Iris pigment epithelial cell (primary cell): ENCODE results near the gene CCDC88C.
A peak's percentile ranks its signal among the peaks of the same experiment; 100 is the strongest.

Source experiments
- DNase-seq: peaks from one replicate; pipeline ENCODE4 v3.0.0-alpha.2; 2011; ENCODE audit warnings: low read depth

CCDC88C gene

DNA sequence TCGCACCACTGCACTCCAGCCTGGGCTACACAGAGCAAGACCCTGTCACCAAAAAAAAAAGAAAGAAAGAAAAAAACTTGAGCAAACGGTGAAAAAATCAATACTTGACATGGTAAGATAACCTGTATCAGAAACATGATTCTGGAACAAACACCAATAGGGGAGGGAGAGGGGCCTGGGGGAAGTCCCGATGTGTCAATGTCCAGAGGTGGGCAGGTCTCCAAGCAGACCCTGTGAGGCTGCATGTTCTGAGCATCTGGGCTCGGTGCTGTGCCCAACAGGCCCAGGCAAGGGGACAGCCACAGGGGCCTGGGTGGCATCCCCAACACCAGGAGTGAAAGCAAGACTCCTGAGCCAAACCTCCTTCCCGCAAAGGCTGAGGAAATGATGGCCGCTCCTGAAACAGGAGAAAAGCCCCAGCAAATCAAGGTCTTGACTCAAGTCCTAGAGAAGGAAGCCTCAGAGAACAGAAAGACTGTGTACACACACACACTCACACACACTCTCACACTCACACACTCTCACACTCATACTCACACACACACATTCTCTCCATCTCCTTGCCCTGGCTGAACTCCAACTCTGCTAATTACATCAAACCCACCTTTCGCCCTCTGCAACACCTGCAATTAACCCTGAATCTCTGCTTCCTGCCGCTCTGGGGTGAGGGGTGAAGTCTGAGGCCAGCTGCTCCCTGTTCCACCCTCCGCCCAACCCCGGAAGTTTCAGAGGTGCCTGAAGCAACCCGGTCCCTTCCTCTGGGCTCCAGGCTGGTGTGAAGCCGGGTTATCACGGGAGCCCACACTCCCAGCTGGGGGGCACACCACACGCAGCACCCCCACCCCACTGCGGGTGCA lies 20.4 kb downstream of the CCDC88C start:
- DNase-seq: no peak

DNA sequence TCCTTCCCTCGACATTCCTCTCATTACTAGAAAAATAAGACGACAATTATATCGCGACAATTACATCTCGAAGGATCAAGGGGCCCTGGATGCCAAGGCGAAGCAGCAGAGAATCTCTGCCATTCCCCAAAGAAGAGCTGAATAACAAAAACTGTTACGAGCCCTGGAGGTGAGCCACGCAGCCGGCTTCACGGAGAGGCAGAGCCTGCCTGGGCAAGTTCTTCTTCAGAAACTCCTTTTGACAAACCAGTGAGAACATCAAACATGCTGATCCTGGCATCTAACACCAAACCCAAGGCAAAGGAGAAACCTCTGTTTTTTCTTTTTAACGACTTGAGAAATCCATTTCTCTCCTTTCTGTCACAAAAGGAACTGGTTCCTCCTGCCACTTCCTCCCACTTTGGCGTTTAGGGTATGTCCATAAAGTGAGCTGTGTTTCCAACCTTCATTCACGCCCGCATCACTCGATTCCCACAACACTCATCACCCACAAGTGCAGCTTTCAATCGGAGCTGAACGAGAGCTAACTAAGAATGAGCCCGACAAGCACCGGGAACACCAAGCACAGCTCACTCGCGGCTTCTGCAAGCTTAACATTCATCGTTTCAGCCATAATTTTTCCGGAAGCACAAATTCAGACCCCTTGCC lies 21.5 kb downstream of the CCDC88C start:
- no peak for DNase-seq

DNA sequence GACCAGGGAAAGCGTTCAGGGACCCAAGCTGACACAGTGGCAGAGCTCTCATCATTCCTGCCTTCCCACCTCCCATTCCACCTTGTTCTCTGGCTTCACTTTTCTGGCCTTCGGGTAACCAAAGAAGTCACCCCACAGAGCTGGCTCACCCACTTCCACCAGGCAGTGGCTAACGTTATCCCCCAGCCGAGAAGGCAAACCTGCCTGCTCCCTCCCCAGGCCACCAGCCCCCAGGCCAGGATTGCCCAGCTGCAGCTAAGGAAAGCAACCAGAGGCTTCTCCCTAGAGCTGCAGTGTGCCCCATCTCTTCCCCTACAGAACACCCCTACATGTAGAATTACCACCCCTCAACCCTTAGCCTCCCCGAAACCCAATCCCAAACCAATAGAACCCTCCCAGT lies 22.2 kb downstream of the CCDC88C start:
- no peak for DNase-seq

DNA sequence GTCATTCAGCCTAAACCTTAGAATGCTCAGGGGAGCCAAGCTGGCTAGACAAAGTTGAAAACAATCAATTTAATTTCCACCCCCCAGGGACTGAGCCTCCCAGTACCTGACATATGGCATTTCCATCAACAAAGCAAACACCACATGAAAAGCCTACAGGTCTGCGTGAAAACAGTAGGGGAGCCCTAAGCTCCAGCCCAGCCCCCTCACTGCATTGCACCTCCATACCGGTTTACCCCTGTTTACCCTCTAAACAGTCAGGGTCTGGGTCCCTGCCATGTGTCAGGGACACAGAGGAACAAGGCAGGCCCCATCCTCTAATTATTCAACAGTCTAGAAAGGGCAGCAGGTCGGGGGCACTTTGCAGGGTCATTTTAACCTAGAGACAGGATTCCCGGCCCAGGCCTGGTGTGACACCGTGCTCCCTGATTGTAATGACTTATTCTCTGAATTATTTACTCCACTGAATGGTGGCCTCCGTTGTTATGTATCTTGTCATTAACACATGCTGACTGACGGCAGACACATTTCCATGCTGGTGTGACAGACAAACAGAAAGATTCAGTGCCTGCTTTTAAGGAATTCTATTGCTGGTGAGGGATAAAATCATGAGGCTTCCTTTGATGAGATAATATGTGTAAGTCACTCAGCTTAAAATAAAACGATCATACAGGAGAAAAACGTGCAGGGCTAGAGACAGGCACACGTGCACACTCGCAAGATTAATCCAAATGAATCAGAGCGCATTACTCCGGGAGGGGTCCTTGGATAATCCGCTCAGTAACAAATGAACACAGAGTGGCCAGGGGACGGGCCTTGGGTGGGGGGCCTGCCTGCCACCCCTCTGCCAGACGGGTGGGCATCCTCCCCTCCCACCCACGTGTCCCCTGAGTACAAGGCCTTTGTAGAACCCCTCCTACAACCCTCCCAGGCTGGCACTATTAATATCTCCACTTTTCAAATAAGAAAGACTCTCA lies 23.2 kb downstream of the CCDC88C start:
- no peak for DNase-seq

DNA sequence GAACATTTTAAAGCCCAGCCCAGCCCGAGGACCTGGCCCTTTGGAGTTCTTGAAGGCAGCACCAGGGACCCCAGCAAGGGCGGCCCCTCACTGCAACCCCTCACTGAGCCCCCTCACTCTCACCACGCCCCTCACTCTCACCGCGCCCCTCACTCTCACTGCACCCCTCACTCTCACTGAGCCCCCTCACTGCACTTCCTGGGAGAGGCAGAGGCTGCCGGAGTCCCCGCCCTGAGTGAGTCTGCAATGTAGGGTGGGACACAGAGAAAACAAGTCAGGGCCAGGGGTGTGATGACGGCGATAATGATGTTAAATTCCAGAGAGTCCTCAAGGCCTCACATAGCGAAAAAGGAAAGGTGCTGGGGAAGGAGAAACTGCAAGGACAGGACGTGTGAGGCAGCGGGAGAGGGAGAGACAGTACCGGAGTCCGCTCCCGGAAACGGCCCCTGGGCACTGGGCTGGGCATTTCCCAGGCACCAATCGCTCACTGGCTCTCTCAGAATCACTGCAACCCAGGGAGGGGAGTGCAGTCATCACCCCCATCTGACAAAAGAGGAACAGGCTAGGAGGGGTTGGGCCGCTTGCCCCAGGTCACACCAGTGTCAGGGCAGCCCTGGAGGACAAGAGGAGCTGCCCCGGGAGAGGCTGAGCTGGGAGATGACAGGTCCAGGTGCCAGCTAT lies 24.9 kb downstream of the CCDC88C start:
- DNase-seq: no peak

DNA sequence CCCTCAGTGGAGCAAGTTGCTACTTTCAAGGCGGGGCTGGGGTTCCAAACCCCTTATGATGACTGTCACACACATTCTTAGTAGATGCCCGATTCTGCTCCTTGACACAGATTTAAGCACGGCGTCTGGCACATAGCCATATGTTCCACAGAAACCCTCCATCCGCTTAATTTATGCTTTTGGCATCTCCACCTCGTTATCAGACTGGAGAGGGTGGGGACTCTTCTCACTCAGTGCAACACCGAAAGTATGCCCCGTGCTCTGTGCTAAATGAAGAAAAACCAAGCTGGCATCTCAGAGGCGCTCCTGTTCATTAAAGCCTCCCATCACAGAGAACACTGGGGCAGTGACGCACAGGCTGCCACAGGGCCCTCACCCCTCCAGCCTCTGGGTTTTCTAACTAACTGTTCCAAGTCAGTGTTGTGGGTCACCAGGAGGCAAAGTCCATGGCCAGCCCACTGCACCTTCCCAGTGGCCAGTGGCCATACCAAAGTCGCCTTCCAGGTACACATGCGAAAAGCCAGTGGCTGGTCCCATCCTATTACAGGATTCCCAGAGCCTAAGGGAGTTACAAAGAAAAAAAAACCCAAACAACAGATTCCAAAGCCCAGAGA lies 27.3 kb downstream of the CCDC88C start:
- DNase-seq: no peak

DNA sequence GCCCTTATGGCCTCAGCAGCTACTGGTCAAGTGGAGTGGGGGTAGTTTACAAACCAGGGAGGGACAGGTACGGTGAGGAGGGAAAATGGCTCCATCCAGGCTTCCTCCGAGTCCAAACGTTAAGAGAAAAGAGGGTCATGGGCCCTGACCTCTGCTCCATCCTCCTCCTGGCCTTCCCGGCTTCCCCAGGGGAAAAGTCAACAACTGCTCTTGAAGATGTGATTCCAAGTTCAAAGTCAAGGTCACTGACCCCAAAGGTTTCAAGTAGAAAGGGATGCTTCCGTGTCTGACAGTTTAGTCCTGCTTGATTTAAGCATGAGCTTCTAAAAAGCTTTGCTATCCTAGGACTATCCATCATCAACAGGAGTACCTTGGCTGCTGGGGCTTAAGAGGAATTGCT lies 28.5 kb downstream of the CCDC88C start:
- DNase-seq: no peak

DNA sequence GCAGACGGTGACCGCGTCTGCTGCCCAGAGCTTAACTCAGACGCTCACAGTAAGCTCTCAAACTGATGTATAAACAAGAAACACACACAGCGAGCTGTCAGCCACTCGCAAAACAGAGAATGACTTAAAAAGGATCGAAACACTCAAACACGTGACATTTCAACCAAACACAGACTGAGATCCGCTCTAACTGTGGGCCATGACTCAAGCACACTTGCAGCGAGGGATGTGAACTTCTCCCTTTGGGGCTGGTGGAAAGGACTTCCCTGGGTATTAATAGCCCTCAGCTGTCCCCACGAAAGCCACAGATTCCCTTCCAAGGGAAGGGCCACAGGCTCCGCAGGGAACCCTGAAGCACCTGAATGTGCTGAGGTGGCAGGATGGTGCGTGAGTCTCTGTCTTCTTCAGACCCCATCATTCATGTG lies 29.1 kb downstream of the CCDC88C start:
- DNase-seq: peak; percentile 52

DNA sequence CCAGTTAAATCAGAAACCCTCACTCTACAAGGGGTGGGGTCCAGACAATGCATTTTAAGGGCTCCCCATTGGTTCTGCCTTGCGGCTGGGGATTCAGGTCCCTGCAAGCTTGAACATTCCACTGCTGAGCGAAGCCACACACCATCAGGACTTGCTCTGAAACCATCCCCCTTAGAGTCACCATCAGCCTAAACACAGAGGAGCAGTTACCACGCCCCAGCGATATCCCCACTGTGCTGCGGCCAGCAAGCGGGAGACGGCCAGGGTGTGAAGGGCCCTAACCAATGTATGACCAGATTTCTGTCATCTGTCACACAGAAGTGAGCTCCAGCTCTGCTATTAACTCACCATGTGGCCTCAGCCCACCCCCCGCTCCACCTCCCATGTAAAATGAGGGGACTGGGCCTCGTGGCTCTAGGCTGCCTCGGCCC lies 29.7 kb downstream of the CCDC88C start:
- DNase-seq: no peak

DNA sequence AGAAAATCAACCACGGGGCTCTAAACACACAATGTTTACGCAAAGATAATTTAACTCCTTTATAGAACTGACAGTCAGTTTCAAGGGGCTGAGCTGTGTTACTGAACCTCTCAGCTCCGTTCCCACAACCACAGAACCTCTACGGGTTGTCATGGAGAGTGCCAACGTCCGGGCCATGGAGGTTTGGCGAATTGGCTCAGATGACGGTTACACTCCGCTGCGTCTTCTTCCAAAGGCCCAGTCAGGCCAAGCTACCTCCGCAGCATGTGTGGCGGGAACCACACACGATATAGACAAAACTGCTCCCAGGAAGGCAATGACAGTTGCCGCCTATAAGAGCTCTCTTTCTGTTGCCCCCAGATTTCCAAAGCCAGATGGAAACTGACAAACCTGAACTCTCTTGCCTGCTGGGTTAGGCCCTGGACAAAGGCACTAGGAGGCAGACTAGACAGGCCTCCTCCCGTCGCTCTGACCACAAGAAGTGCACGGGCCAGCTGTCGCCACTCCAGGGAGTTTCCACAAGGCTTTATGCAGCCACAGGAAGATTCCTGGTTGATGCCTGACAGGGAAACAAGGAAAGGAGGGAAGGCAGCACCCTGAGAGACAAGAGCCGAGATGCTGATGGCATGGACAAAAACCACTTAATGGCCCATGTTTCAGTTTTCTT lies 30.3 kb downstream of the CCDC88C start:
- DNase-seq: peak; percentile 65

DNA sequence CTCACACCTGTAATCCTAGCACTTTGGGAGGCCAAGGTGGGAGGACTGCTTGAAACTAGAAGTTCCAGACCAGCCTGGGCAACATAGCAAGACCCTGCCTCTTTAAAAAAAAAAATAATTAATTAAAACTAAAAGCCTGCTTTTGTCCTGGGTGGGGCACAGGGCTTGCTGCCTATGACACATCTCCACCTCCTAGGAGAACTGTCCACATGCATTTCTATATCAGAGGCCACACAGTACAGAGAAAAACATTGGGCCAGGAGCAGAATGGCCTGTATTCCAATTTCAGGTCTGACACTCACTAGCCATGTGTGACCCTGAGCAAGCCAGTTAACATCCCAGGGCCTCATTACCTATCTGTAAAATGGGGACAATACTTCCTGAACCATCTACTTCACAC lies 31.9 kb downstream of the CCDC88C start:
- DNase-seq: no peak

DNA sequence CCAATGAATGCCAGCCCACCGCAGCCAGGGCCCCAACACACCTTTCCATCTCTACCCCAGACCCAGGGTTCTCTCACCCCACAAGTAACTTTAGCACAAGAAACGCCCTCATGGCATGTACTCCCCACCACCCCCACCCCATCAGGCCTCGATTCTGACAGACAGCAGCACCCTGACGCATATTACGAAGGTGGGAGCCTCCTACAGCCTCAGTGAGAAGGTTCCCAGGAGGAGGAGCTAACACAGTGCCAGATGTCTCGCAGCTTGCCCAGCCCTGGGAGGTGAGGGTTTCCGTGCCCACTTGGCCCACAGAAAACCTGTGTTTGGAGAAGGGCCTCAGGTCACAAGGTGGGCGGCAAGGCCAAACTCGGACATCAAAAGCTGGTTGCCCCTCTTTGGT lies 32.4 kb downstream of the CCDC88C start:
- DNase-seq: no peak

DNA sequence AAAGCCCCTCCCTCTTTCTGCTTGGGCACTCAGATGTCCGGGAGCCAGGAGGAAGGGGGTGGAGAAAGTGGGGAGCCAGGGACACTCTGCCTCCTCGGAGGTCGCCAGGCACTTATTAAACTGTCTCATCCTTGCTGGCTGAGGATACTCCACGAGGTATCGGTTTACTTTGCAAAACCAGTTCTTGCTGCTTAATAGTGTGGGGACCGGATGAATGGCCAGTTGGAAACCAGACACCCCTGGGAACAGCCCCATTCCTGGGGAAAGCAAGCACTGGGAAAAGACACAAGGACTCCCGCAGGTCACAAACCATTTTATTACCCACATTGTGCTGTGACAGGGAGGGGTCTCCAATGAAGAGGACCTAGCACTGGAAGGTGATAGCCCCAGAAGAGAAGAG lies 34.2 kb downstream of the CCDC88C start:
- DNase-seq: peak; percentile 22

DNA sequence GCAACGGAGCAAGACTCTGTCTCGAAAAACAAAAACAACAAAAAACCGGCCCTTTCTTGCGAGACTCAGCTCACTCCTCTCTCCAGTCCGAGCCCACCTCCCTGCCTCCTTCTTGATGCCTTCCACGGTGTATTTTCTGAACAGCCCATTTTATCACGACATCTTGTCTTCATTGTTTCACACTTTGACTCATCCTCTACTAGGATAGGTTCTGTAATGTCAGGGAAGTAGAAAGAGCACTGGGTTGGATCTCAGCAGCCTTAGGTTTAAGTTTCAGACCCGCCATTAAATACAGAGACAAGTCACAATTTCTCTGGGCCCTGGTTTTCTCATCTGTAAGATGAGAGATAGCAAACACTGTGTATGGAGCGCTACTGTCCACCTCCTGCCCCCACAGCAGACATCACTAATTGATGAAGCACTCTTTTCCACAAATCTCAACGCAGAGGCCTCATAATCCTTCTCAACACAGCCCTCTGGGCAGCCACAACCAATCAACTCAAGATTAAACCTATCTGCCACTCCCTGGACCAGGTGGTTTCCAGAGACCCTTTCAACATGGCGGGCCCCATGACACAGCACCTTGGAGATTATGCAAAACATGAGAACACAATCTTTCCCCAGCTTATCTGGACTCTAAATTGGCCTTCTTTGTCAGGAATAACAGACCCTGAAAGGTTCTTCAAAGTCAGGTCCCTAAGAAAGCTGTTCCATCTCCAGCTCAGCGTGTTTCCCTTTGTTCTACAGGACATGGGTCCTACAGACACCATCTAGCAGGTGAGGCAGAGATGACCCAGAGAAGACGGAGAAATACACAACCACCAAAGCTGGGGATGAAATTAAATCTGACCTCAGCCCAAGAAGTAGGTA lies 35.6 kb downstream of the CCDC88C start:
- no peak for DNase-seq

DNA sequence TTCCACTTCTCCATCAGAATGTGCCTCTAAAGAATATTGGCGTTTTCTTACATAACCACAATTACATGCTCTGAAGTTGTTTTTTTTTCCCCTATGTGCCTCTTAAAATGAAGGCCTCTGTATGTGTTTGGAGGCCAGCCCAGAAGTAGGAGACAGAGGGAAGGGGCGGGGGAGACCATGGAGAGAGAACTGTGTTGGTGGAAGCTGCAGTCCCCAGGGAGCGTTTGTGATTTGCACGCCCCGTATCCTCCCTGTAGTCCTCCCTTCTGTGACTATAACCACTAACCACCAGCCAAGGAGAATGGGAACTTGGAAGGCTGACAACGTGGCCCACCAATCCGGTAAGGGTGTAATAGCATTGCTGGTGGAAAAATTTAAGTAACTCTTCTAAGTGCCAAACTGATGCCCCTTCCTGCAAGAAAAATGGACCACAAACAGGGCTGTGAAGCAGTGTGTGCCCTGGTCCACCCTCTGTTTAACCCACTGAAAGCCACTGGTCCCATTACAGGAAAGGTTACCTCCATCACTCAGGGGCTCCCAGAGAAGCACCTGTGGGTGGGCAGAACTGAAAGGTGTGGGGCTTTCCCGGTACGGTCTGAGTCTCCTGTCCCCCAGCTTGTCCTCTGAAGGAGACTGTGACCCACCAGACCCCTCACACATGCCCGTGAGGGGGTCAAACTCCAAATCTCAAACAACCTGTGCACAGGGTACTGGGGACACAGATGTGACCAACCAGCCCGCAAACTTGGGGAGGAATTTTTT lies 36.8 kb downstream of the CCDC88C start:
- DNase-seq: peak; percentile 31

DNA sequence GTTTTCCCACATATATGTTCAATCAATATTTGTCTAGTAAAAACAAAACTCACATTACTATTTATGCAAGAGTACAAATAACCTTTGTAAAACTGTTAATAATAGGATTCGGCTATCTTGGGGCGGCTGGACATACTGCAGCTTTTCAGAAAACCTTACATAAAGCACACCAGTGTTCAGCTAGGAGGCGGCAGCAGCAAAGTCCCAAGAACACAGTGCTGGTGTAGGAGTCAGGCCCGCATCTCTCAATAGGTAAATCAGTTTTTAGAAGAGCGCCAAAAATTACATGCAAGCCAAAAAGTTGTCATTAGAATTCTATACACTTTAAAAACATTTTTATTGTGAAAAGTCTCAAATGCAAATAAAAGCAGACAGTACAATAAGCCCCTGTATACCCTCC lies 37.5 kb downstream of the CCDC88C start:
- no peak for DNase-seq

DNA sequence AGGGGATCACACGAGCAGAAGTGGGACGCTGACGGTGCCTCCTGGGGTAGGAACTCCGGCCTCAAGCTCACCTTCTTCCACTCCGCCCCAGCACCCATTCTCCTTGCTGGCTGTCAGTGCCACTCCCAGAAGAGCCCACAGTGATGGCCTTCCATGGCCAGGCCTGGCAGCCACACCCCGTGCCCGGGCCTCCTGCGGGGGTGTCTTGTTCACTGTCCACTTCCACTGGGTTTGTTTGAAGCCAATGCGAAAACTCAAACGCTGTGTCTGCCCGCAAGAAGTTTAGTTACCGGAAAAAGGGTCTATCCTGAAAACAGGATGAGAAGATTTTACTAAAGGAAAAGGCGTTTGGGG lies 38.1 kb downstream of the CCDC88C start:
- no peak for DNase-seq

DNA sequence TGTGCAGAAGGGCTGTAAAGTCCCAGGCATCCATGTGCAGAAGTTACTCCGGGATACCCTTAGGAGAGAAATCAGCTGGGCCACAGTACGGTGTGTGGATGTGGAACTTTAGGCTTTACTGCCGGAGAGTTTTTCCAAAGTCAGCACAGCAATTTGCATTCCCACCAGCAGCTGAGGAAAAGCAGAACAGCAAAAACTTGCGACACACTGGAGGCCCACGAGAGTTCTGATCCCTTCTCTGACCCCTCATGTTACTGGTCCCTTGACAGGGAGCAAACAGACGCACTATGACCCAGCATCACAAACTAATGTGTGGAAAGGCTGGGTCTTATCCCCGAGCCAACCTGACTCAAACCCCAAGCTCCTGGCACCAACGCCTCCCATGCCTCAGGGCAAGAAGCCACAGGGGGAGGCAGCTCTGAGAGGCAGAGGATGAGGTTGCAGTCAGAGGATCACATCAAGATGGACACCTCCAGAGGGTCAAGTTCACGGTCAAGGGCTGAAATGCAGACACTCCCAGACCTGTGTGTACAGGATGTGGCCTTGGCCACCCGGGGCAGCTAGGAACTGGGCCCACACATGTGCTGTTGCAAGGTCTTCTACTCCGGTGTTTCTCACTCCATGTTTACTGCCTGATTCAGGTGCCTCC lies 38.6 kb downstream of the CCDC88C start:
- no peak for DNase-seq
